HG02623 (cell line): ENCODE data around the gene ARID2.

Experiments used
- ATAC-seq: cut with Tn5 transposase; IDR thresholded peaks from one replicate; pipeline ENCODE4 v1.9.1; 2021; ENCODE audit warnings: moderate library complexity; ENCODE audit not compliant: unreplicated experiment

ARID2 gene

GRCh38 chr12:45762185-45763110 is 32.9 kb downstream of the ARID2 start:
- ATAC-seq = no peak

GRCh38 chr12:45763381-45763780 is 33.9 kb downstream of the ARID2 start:
- ATAC-seq = no peak

GRCh38 chr12:45768194-45768593 is 38.7 kb downstream of the ARID2 start:
- no peak for ATAC-seq

- no peak for ATAC-seq
Measured at GRCh38 chr12:45773747-45774146, 44.2 kb downstream of the ARID2 start.

GRCh38 chr12:45774508-45775162 is 45.1 kb downstream of the ARID2 start:
- no peak for ATAC-seq

- no peak for ATAC-seq
Measured at GRCh38 chr12:45775465-45775864, 46.0 kb downstream of the ARID2 start.

GRCh38 chr12:45775964-45776363 is 46.5 kb downstream of the ARID2 start:
- ATAC-seq = no peak

- no peak for ATAC-seq
Measured at GRCh38 chr12:45779936-45780335, 50.4 kb downstream of the ARID2 start.

GRCh38 chr12:45781080-45781479 is 51.6 kb downstream of the ARID2 start:
- no peak for ATAC-seq

- no peak for ATAC-seq
Measured at GRCh38 chr12:45785315-45785714, 55.8 kb downstream of the ARID2 start.

- ATAC-seq = no peak
Measured at GRCh38 chr12:45789025-45789424, 59.5 kb downstream of the ARID2 start.

- ATAC-seq = no peak
Measured at GRCh38 chr12:45794422-45794821, 64.9 kb downstream of the ARID2 start.

GRCh38 chr12:45801625-45802024 is 72.1 kb downstream of the ARID2 start:
- ATAC-seq = no peak

- ATAC-seq = no peak
Measured at GRCh38 chr12:45803111-45803510, 73.6 kb downstream of the ARID2 start.

GRCh38 chr12:45816652-45817051 is 87.1 kb downstream of the ARID2 start:
- ATAC-seq = no peak

GRCh38 chr12:45827974-45828373 is 98.5 kb downstream of the ARID2 start:
- ATAC-seq = peak; percentile 30

GRCh38 chr12:45828402-45828801 is 98.9 kb downstream of the ARID2 start:
- ATAC-seq = peak; percentile 66

- no peak for ATAC-seq
Measured at GRCh38 chr12:45831590-45831989, 102.1 kb downstream of the ARID2 start.

- no peak for ATAC-seq
Measured at GRCh38 chr12:45833401-45833800, 103.9 kb downstream of the ARID2 start.

- ATAC-seq = no peak
Measured at GRCh38 chr12:45834809-45835208, 105.3 kb downstream of the ARID2 start.

- ATAC-seq = no peak
Measured at GRCh38 chr12:45839917-45840316, 110.4 kb downstream of the ARID2 start.

- no peak for ATAC-seq
Measured at GRCh38 chr12:45849289-45849688, 119.8 kb downstream of the ARID2 start.
